KBM-7 (cell line): ENCODE results near the gene PRPF38B.

Experiments used
- DNase-seq: peaks from one replicate; pipeline ENCODE4 v3.0.0-alpha.2; 2015
- in situ Hi-C: fragments of 300-500 bp; cut with MboI; formaldehyde crosslinking; loops from 2 replicates; pipeline ENCODE4 v1.14.3; 2020; ENCODE audit warnings: low sequenced_read_pairs, low pct_unique_long_range_greater_than_20kb, mixed read lengths

PRPF38B gene

GRCh38 chr1:108712606-108713150, 20.6 kb downstream of the PRPF38B start, which contains the start of gene FNDC7:
FNDC7 (plus strand) TSS chr1:108712908; CDS start chr1:108712934, 26 bp downstream.
- in situ Hi-C loops: no loop called here
- DNase-seq: no peak

GRCh38 chr1:108715932-108716331, 23.8 kb downstream of the PRPF38B start:
- in situ Hi-C loops: no loop called here
- no peak for DNase-seq

- no peak for DNase-seq
- in situ Hi-C loops: no loop called here
Observed at GRCh38 chr1:108716437-108717230, 24.5 kb downstream of the PRPF38B start.

DNA sequence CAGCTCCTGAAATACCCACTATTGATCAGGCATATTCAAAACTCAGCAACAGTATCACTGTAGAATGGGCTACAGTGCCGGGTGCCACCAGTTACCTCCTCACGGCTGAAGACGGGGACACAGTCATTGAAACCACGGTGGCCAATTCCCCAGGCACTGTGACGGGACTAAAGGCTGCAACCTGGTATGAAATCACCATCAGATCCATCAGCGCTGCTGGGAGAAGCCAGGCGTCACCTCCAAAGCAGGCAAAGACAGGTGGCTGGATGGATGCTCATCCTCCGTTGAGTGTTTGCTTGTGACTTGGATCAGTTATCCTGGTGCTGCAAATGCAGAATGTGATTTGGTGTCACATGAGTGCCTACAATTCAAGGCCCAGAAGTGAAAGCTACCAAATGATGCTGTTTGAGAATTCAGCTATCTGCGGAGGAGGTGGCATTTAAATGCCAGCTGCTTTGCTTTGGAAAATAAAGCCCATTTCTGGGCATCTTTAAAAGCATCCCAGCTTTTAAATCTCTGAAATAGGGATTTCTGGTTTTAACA, 25.7 kb downstream of the PRPF38B start:
- in situ Hi-C loops: no loop called here
- no peak for DNase-seq

DNA sequence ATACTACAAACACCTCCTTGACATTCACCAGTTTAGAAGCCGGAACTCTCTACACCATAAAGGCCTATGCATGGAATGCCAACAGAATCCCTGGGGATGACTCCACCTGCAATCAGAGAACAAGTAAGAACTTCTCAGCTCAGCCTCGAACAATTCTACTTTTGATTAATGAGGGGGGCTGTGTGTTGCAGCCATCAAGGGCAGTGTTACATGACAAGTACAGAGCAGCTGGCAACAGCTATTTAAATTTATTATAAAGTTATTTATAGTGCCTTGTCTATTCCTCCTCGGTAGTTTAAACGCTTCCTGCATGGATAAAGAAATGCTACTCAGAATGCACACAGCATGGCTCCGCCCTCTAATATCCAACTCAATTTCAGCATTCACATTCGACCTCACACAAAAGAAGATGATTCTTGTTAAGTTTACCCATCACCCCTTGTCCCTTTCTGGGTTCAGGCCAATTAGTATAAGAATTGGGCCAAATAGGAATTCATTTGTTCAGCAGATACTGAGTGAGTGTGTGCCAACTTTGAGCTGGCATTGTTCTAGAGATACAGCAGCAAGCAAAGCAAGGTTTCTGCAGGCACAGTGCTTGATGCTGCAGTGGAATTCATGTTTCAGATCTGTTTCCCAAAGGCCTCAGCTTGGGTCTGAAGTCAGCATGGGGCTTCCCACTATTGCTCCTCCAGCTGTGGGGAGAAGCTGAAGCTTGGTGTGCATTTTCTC, 27.0 kb downstream of the PRPF38B start:
- in situ Hi-C loops: no loop called here
- DNase-seq: no peak

DNA sequence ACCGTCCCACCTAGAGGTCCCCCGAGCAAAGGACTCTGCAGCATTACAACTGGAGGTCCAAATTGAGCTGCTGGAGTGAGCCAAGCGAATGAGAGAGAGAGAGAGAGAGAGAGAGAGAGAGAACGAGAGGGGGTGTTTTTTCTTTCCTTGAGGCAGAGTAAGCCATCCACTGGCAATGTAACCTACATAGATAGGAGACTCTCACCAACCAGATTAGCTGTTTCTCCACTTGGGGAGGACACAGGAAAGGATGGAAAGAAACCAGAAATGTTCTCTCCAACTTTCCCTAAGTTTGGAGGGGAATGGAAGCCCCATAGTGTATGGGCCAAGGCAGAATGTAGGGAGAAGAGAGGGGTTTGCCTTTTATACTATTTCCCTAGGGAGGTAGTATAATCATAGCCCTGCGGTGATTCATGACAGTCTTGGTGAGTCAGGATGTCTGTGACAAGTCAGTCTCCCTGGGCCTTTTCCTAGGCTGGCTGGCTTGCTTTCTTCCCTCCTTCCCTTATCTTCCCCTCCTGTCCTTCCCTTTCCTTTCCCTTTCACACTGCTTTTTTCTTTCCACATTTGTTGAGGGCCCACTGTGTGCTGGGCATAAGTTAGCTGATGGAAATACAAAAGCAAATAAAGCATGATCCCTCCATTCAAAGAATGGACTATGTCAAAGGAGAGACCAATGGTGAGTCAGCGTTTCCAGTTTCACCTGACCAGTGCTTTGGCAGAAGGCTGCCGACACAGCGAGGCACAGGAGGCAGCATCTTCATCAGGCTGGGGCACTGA, 27.7 kb downstream of the PRPF38B start:
- no peak for DNase-seq
- in situ Hi-C loops: no loop called here

- in situ Hi-C loops: no loop called here
- no peak for DNase-seq
Observed at GRCh38 chr1:108722292-108722691, 30.2 kb downstream of the PRPF38B start.

- DNase-seq: no peak
- in situ Hi-C loops: no loop called here
Observed at GRCh38 chr1:108725906-108726305, 33.8 kb downstream of the PRPF38B start.

- in situ Hi-C loops: no loop called here
- no peak for DNase-seq
Observed at GRCh38 chr1:108728327-108728923, 36.3 kb downstream of the PRPF38B start.

GRCh38 chr1:108729481-108729880, 37.4 kb downstream of the PRPF38B start:
- in situ Hi-C loops: no loop called here
- DNase-seq: no peak

DNA sequence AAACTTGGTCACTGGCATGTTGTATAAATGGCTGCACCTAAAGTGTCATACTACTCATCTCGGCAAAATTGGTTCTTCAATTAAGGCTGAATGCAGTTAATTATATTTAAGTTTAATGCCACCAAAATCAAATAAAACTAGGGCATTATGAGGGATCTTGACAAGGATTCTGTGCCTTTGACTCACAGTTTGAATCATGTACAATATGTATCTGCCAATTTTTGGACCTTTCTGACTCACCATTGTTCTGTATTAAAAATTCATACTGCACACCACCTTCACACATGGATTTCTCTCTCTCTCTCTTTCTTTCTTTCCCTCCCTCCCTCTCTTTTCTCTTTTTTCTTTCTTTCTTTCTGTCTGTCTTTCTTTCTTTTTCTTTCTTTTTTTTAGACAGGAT, 40.3 kb downstream of the PRPF38B start:
- DNase-seq: no peak
- in situ Hi-C loops: no loop called here

- in situ Hi-C loops: no loop called here
- DNase-seq: no peak
Observed at GRCh38 chr1:108734171-108734865, 42.2 kb downstream of the PRPF38B start.

DNA sequence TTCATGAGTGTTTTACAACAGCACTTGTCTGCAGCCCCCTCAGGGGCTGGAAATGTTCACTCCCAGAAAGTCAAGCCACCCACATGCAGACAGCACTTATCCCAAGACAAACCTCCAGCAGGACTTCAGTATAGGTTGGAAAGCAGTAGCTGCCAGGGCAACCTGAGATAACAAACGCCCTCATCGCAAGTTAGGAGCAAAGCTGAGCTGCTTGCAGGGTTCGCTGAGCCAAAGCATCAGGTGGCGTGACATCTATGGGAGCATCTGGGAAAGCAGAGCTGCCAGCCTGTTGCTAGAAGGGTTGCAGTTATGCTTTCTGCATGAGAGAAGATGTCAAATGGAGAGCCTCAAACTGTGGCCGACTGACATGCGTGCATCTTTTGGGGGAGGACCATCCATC, 50.1 kb downstream of the PRPF38B start:
- in situ Hi-C loops: no loop called here
- DNase-seq: no peak

GRCh38 chr1:108745980-108746381, 53.9 kb downstream of the PRPF38B start:
- no peak for DNase-seq
- in situ Hi-C loops: no loop called here

- peak; percentile 98 for DNase-seq
- in situ Hi-C loops: no loop called here
Observed at GRCh38 chr1:108746382-108747170, 54.5 kb downstream of the PRPF38B start, which contains the start of gene STXBP3. STXBP3 (plus strand) TSS chr1:108746674; CDS start chr1:108746738, 64 bp downstream.

DNA sequence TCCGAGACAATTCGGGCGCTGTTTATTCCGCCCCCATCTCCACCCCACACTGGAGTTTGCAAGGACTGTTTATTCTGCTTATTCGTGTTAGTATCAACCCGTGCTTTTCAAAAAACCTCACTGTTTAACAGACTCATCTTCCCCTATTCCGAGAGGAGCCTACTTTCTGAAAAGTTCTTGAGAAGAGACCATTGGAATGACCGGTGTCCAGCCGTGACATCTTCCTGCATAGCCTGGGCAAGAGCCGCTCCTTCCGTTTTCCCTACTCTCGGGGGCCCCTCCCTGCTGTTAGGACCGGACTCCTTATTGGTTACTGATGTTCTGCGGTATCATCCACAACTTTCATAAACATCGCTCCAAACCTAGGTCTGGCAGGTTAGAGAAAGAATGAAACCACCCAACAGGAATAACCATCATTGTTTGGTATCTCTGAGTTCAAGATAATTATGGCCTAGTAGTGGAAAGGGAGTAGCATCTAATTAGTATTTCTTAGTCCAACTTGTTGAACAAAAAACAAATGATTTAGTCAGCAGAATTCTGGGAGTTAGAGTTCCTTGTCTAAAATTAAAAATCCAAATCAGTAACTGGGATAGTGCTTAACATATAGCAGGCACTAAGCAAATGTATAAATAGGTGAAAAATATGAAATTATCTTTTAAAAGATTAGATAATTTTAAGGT, 55.2 kb downstream of the PRPF38B start:
- DNase-seq: peak; percentile 79
- in situ Hi-C loops: no loop called here

DNA sequence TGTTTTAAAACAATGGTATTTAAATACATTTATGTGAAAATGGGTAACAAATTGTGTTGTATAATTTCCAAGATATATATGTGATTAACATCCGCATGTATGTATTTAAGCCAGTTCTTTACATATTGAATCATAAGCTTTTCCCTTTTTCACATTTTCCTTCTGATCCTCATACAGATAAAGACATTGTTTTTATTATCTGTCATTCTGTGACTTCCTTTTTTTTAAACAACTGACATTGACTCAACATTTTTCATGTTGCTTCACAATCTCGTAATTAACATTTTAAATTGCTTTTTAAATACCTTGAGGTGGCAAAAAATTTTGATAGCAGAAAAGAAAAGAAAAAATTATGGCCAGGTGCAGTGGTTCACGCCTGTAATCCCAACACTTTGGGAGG, 55.8 kb downstream of the PRPF38B start:
- in situ Hi-C loops: no loop called here
- DNase-seq: peak; percentile 18
